ENCODE data around the gene TRIM17. TPM values are rescaled to one million over a fixed set of nuclear protein-coding genes. Genes with fewer than 3 reads are reported as not detected.

TRIM17 gene
- polyA plus RNA-seq, 3 donors: not detected

GRCh38 chr1:228408869-228409805, 7.5 kb downstream of the TRIM17 start:
- peaks cover 16 to 32% of the 10 kb centered on the region in 2 donors for H3K36me3 Mint-ChIP-seq
- Histone ChIP-seq H3K36me3 (replicated peaks in 1 of 2; ENCODE audit: control insufficient read depth in 1 of 2, insufficient read depth in 2 of 2, low read length in 2 of 2) (peaks cover 3 to 14% of the 10 kb centered on the region in 2 donors), H3K9ac (ENCODE audit: insufficient read depth, low read length, poor library complexity, severe bottlenecking) (no peak overlapping the region), H3K27me3 (ENCODE audit: control insufficient read depth in 2 of 2, insufficient read depth in 2 of 2, low read length in 2 of 2) (peaks cover 0 to 6% of the 10 kb centered on the region in 2 donors), H3K79me2 (ENCODE audit: insufficient read depth, low read length) (peaks cover 40% of the 10 kb centered on the region), H4K20me1 (ENCODE audit: insufficient read depth, low read length) (peaks cover 18% of the 10 kb centered on the region), H3K4me1 (ENCODE audit: control insufficient read depth in 1 of 2, insufficient read depth in 2 of 2, low read length in 2 of 2) (peaks cover 28 to 37% of the 10 kb centered on the region in 2 donors), H3K4me2 (replicated peaks; ENCODE audit: extremely low read depth, low read length, poor library complexity, severe bottlenecking) (no peak overlapping the region), H3K9me3 (replicated peaks in 1 of 2; ENCODE audit: control insufficient read depth in 1 of 2, insufficient read depth in 1 of 2, low read length in 2 of 2) (no peaks in the 10 kb centered on the region), H3K27ac (ENCODE audit: low read depth in 1 of 2, low read length in 2 of 2) (no peak overlapping the region), H3K4me3 (replicated peaks in 1 of 3; ENCODE audit: low read depth in 2 of 3, low read length in 3 of 3) (no peak overlapping the region), H2AFZ (ENCODE audit: insufficient read depth, low read depth, low read length, poor library complexity, severe bottlenecking) (no peak overlapping the region)
- peak overlapping the region in 1 of 7 donors; percentile 68 for H3K27ac Mint-ChIP-seq
- no peak overlapping the region for H3K4me3 Mint-ChIP-seq
- DNase-seq: no peak
- WGBS (ENCODE audit: insufficient coverage): 97% methylated on average over 17 of the region's 19 CpGs
- H3K9me3 Mint-ChIP-seq: peaks cover 0 to 5% (median 0%) of the 10 kb centered on the region in 7 donors
- TF ChIP-seq, protein P1, sequence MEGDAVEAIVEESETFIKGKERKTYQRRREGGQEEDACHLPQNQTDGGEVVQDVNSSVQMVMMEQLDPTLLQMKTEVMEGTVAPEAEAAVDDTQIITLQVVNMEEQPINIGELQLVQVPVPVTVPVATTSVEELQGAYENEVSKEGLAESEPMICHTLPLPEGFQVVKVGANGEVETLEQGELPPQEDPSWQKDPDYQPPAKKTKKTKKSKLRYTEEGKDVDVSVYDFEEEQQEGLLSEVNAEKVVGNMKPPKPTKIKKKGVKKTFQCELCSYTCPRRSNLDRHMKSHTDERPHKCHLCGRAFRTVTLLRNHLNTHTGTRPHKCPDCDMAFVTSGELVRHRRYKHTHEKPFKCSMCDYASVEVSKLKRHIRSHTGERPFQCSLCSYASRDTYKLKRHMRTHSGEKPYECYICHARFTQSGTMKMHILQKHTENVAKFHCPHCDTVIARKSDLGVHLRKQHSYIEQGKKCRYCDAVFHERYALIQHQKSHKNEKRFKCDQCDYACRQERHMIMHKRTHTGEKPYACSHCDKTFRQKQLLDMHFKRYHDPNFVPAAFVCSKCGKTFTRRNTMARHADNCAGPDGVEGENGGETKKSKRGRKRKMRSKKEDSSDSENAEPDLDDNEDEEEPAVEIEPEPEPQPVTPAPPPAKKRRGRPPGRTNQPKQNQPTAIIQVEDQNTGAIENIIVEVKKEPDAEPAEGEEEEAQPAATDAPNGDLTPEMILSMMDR (IDR thresholded peaks at IDR 0.05): no peak
- H3K4me1 Mint-ChIP-seq: peaks cover 42% of the 10 kb centered on the region
- intact Hi-C loops (cut with micrococcal nuclease): loop anchor here (5.0 to 10.0 kb wide), 4 partner anchors 43 to 274 kb away; partner anchors contain the start of gene RNF187 (in 1 of the 2)
- H3K27me3 Mint-ChIP-seq (ENCODE audit: low read depth in 3 of 3): peaks cover 1 to 11% (median 5%) of the 10 kb centered on the region in 3 donors

DNA sequence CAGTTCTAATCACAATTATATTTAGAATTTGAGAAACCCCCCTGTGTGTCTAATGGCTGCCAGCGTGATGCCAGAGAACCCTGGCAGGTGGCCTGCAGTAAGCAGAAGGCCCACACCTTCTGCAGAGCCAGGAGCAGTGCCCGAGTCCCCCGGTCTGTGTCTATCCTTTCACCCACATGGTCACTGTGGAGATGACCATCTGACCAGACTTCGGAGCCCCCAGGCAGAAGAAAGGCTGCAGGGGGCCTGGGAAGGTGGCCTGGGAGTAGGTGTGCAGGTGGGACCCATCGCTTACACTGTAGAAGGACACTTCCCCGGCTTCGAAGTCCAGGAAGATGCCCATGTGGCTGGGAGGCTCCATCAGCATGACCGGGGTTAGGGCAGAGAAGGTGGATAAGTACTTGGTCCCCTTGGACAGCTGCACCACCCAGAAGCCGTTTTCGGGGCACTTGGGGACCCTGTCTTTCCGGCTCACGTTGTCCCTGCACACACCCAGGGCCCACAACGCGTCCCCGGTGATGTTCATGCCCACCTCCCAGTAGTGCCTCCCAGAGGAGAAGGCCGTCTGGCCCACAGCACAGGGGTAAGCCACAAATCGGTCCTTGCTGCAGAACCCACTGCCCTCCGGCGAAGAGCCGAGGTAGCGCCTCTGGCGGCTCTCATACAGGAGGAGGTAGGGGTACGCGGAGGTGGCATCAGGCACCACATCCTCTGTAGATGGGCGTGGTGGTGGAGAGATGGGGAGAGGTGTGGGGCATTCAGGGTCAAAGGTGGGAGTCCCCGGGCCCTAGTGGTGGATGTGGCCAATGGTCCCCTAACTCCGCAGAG, 8.4 kb downstream of the TRIM17 start:
- Histone ChIP-seq H3K27ac (ENCODE audit: low read depth in 1 of 2, low read length in 2 of 2) (no peak overlapping the region), H3K4me1 (ENCODE audit: control insufficient read depth in 1 of 2, insufficient read depth in 2 of 2, low read length in 2 of 2) (peaks cover 31 to 43% of the 10 kb centered on the region in 2 donors), H3K4me2 (replicated peaks; ENCODE audit: extremely low read depth, low read length, poor library complexity, severe bottlenecking) (no peak overlapping the region), H3K9ac (ENCODE audit: insufficient read depth, low read length, poor library complexity, severe bottlenecking) (no peak overlapping the region), H3K36me3 (replicated peaks in 1 of 2; ENCODE audit: control insufficient read depth in 1 of 2, insufficient read depth in 2 of 2, low read length in 2 of 2) (peaks cover 3 to 18% of the 10 kb centered on the region in 2 donors), H3K4me3 (replicated peaks in 1 of 3; ENCODE audit: low read depth in 2 of 3, low read length in 3 of 3) (no peak overlapping the region), H3K79me2 (ENCODE audit: insufficient read depth, low read length) (peaks cover 49% of the 10 kb centered on the region), H4K20me1 (ENCODE audit: insufficient read depth, low read length) (peaks cover 26% of the 10 kb centered on the region), H3K9me3 (replicated peaks in 1 of 2; ENCODE audit: control insufficient read depth in 1 of 2, insufficient read depth in 1 of 2, low read length in 2 of 2) (no peaks in the 10 kb centered on the region), H2AFZ (ENCODE audit: insufficient read depth, low read depth, low read length, poor library complexity, severe bottlenecking) (no peak overlapping the region), H3K27me3 (ENCODE audit: control insufficient read depth in 2 of 2, insufficient read depth in 2 of 2, low read length in 2 of 2) (no peaks in the 10 kb centered on the region)
- TF ChIP-seq, protein P1 (IDR thresholded peaks at IDR 0.05): no peak
- no peaks in the 10 kb centered on the region for H3K9me3 Mint-ChIP-seq
- H3K4me3 Mint-ChIP-seq: peak overlapping the region in 1 of 2 donors; percentile 31
- intact Hi-C loops (cut with micrococcal nuclease): loop anchor here (5.0 to 10.0 kb wide), 4 partner anchors 44 to 273 kb away; partner anchors contain the start of gene RNF187 (in 1 of the 2)
- H3K27ac Mint-ChIP-seq: no peak overlapping the region
- peaks cover 51% of the 10 kb centered on the region for H3K4me1 Mint-ChIP-seq
- 96% methylated on average over 15 of the region's 27 CpGs for whole genome bisulfite sequencing (ENCODE audit: insufficient coverage)
- no peak for DNase-seq
- H3K27me3 Mint-ChIP-seq (ENCODE audit: low read depth in 3 of 3): peaks cover 0 to 4% (median 0%) of the 10 kb centered on the region in 3 donors
- H3K36me3 Mint-ChIP-seq: peaks cover 20 to 35% of the 10 kb centered on the region in 2 donors
